WTC11 (cell line): ENCODE data around the gene GAGE13.

Experiments used
- CTCF ChIP-seq: fragments of 200-600 bp; IDR thresholded peaks from 2 replicates; pipeline ENCODE4 v1.8.0; 2022; ENCODE audit warnings: antibody characterized with exemption
- JAZF1 ChIP-seq: fragments of 250-450 bp; sonication (Bioruptor Pico); IDR thresholded peaks from 2 replicates; pipeline ENCODE4 v1.9.0; 2021; ENCODE audit warnings: moderate library complexity, mild to moderate bottlenecking, inconsistent platforms

- no peak for TF ChIP-seq CTCF
- no peak for TF ChIP-seq JAZF1 (CRISPR knock-in tag)
These were observed 30.7 kb upstream of the GAGE13 start for GRCh38 chrX:49300703-49301102.
